NB4 (cell line): ENCODE results near the gene GINS2.

Source experiments
- MYC ChIP-seq: IDR thresholded peaks from 2 replicates; pipeline ENCODE4 v1.6.1; 2011; ENCODE audit warnings: low read depth, low read length
- POLR2A ChIP-seq: IDR thresholded peaks from 2 replicates; pipeline ENCODE4 v1.6.1; 2011; ENCODE audit warnings: mild to moderate bottlenecking; ENCODE audit not compliant: insufficient read length; ENCODE audit errors: extremely low read depth
- TF ChIP-seq, protein P1 (sequence below): IDR thresholded peaks from one replicate; pipeline ENCODE4 v1.5.1; 2012; ENCODE audit warnings: low read depth, low read length
- TF ChIP-seq, protein P2 (sequence below): IDR thresholded peaks from 2 replicates; pipeline ENCODE4 v1.6.1; 2011; ENCODE audit warnings: low read depth, low read length

DNA sequence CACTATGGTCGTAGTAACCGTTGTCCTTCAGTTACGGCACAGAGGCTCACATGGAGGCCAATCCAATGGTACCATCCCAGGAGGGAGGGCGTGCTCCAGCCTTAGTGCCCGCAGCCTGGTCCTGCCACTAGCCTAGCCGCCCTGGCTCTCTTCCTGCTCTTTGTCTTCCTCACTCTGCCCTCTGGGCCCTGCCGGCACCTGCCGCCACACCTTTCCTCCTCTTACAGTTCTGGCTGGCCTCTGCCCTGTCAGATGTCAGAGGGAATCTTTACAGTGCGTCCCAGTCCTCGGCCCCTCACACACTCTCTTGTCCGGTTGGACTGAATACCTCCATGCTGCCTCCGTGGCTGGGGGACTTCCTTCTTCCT, 23.4 kb downstream of the GINS2 start:
- no peak for TF ChIP-seq MYC
- TF ChIP-seq, protein P1, sequence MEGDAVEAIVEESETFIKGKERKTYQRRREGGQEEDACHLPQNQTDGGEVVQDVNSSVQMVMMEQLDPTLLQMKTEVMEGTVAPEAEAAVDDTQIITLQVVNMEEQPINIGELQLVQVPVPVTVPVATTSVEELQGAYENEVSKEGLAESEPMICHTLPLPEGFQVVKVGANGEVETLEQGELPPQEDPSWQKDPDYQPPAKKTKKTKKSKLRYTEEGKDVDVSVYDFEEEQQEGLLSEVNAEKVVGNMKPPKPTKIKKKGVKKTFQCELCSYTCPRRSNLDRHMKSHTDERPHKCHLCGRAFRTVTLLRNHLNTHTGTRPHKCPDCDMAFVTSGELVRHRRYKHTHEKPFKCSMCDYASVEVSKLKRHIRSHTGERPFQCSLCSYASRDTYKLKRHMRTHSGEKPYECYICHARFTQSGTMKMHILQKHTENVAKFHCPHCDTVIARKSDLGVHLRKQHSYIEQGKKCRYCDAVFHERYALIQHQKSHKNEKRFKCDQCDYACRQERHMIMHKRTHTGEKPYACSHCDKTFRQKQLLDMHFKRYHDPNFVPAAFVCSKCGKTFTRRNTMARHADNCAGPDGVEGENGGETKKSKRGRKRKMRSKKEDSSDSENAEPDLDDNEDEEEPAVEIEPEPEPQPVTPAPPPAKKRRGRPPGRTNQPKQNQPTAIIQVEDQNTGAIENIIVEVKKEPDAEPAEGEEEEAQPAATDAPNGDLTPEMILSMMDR: no peak
- TF ChIP-seq POLR2A: no peak
- TF ChIP-seq, protein P2, sequence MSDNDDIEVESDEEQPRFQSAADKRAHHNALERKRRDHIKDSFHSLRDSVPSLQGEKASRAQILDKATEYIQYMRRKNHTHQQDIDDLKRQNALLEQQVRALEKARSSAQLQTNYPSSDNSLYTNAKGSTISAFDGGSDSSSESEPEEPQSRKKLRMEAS: no peak
